HepG2 (cell line): Measurements from ENCODE around the gene MAST1. TPM values are rescaled to one million over a fixed set of nuclear protein-coding genes. Genes with fewer than 3 reads are reported as not detected.

ENCODE experiments used
- ESRRA ChIP-seq: sonication (generic); formaldehyde crosslinking; IDR thresholded peaks from 2 replicates; pipeline ENCODE4 v1.5.1; 2020; ENCODE audit warnings: mild to moderate bottlenecking, low read depth, missing genetic modification reagents
- EZH2 ChIP-seq: conservative IDR thresholded peaks from 2 replicates; pipeline ENCODE4 v1.6.1; 2012; ENCODE audit warnings: mild to moderate bottlenecking, low read depth, low read length, moderate library complexity
- FLYWCH1 ChIP-seq: sonication (generic); formaldehyde crosslinking; IDR thresholded peaks from 2 replicates; pipeline ENCODE4 v1.8.1; 2023; ENCODE audit warnings: mild to moderate bottlenecking, missing genetic modification reagents
- FOXO4 ChIP-seq: sonication (generic); formaldehyde crosslinking; conservative IDR thresholded peaks from 2 replicates; pipeline ENCODE4 v1.8.1; 2023; ENCODE audit warnings: missing genetic modification reagents
- HMGXB4 ChIP-seq, 2 experiments: sonication (generic) in 1 of 2; formaldehyde crosslinking in 1 of 2; IDR thresholded peaks; 2 replicates each; pipeline versions ENCODE4 v1.4.0 to v1.6.1; 2018 to 2020; ENCODE audit warnings: missing genetic modification reagents in 2 of 2, borderline replicate concordance in 1 of 2, low read depth in 1 of 2, mild to moderate bottlenecking in 1 of 2, missing biosample characterization in 1 of 2
- HNRNPK ChIP-seq: fragments of 200-400 bp; formaldehyde crosslinking; IDR thresholded peaks from 2 replicates; pipeline ENCODE4 v1.6.1; 2018; ENCODE audit warnings: low read length, low read depth, moderate library complexity, mild to moderate bottlenecking; ENCODE audit not compliant: poor library complexity, severe bottlenecking
- KAT8 ChIP-seq: IDR thresholded peaks from 2 replicates; pipeline ENCODE4 v1.6.1; 2016; ENCODE audit warnings: missing genetic modification reagents, missing compliant biosample characterization
- NAIF1 ChIP-seq: sonication (generic); formaldehyde crosslinking; IDR thresholded peaks from 2 replicates; pipeline ENCODE4 v1.5.0; 2020; ENCODE audit warnings: mild to moderate bottlenecking, missing genetic modification reagents, borderline replicate concordance
- RARA ChIP-seq: IDR thresholded peaks from 2 replicates; pipeline ENCODE4 v1.6.1; 2016; ENCODE audit warnings: missing genetic modification reagents, missing compliant biosample characterization
- REPIN1 ChIP-seq: sonication (generic); formaldehyde crosslinking; IDR thresholded peaks from 2 replicates; pipeline ENCODE4 v1.8.0; 2022; ENCODE audit warnings: missing genetic modification reagents, low read depth, mild to moderate bottlenecking, borderline replicate concordance
- TRAFD1 ChIP-seq: sonication (generic); formaldehyde crosslinking; IDR thresholded peaks from 2 replicates; pipeline ENCODE4 v1.5.1; 2020; ENCODE audit warnings: missing genetic modification reagents, mild to moderate bottlenecking, borderline replicate concordance
- ZBTB44 ChIP-seq: sonication (generic); formaldehyde crosslinking; IDR thresholded peaks from 2 replicates; pipeline ENCODE4 v1.4.0; 2020; ENCODE audit warnings: missing genetic modification reagents
- ZFYVE20 ChIP-seq: sonication (generic); formaldehyde crosslinking; IDR thresholded peaks from 2 replicates; pipeline ENCODE4 v1.8.0; 2023; ENCODE audit warnings: low read depth, mild to moderate bottlenecking, moderate library complexity, missing genetic modification reagents, borderline replicate concordance
- ZHX1 ChIP-seq: sonication (generic); formaldehyde crosslinking; IDR thresholded peaks from 2 replicates; pipeline ENCODE4 v1.8.1; 2022; ENCODE audit warnings: low read depth, mild to moderate bottlenecking, missing genetic modification reagents
- ZNF17 ChIP-seq: sonication (generic); formaldehyde crosslinking; IDR thresholded peaks from 2 replicates; pipeline ENCODE4 v1.5.0; 2020; ENCODE audit warnings: mild to moderate bottlenecking, missing genetic modification reagents
- ZNF232 ChIP-seq: sonication (generic); formaldehyde crosslinking; IDR thresholded peaks from 2 replicates; pipeline ENCODE4 v1.4.0; 2020; ENCODE audit warnings: missing genetic modification reagents, borderline replicate concordance
- ZNF251 ChIP-seq: sonication (generic); formaldehyde crosslinking; IDR thresholded peaks from 2 replicates; pipeline ENCODE4 v1.9.0; 2021; ENCODE audit warnings: mild to moderate bottlenecking, missing genetic modification reagents
- ZNF317 ChIP-seq: sonication (generic); formaldehyde crosslinking; IDR thresholded peaks from 2 replicates; pipeline ENCODE4 v1.5.0; 2020; ENCODE audit warnings: mild to moderate bottlenecking, missing genetic modification reagents
- polyA plus RNA-seq, 8 experiments: library from polyadenylated mRNA; depleted of rRNA in 3 of 8; stranded (reverse) in 7 of 8; unstranded in 1 of 8; fragments of >200 nt; fragmentation: Illumina TruSeq in 4 of 8; extraction: Trizol in 4 of 8; gene quantifications; 2 replicates each; pipeline versions ENCODE4 v1.2.1 to v1.2.3, GENCODE V29; 2011 to 2016; ENCODE audit warnings: low read depth in 4 of 8, missing spikeins in 1 of 8, mixed read lengths in 1 of 8; ENCODE audit not compliant: insufficient read depth in 1 of 8
- total RNA-seq, 5 experiments: library from RNA; depleted of rRNA; stranded (reverse); fragments of >200 nt; fragmentation: Illumina TruSeq; extraction: Trizol; gene quantifications; 2 replicates each; pipeline ENCODE4 v1.2.3, GENCODE V29; 2016; ENCODE audit warnings: low read depth in 1 of 5

Gene MAST1
- total and polyA plus RNA-seq, 2 of the 13 experiments (the other 11 are each of a cell fraction or from before 2014, with no cell fraction given) = 0.73 to 4.7 TPM

GRCh38 chr19:12801466-12802266 lies 36.6 kb upstream of the MAST1 start, which contains the start of the genes PRDX2 and THSD8 (continued):
- TF ChIP-seq ZBTB44 (CRISPR knock-in tag) = 0 out of 2 replicates have a peak, but pooled peaks have one; percentile 65
- peak; percentile 31; the same call in 1 of the 2 replicates for TF ChIP-seq ESRRA
- TF ChIP-seq NAIF1 (CRISPR knock-in tag) = peak; percentile 86; the same call in 1 of the 2 replicates
- TF ChIP-seq HMGXB4 (CRISPR knock-in tag; IDR thresholded peaks at IDR 0.05; ENCODE audit: borderline replicate concordance in 1 of 2, low read depth in 1 of 2) = peak; percentile 64 to 93
- TF ChIP-seq HNRNPK = peak; percentile 28
- no peak; the same call in 1 of the 2 replicates for TF ChIP-seq REPIN1 (CRISPR knock-in tag)
- no peak for TF ChIP-seq ZNF317 (CRISPR knock-in tag)
- TF ChIP-seq KAT8 (CRISPR knock-in tag) = peak; percentile 79
- TF ChIP-seq RARA (CRISPR knock-in tag) = no peak; the same call in 1 of the 2 replicates
- TF ChIP-seq ZHX1 = peak; percentile 23; the same call in 1 of the 2 replicates
- no peak for TF ChIP-seq ZNF251 (CRISPR knock-in tag)
- no peak for TF ChIP-seq EZH2
- no peak for TF ChIP-seq ZNF17 (CRISPR knock-in tag)
- peak; percentile 90; the same call in 1 of the 2 replicates for TF ChIP-seq ZFYVE20 (CRISPR knock-in tag)
- TF ChIP-seq TRAFD1 (CRISPR knock-in tag) = peak; percentile 78; the same call in 1 of the 2 replicates
- peak; percentile 98; the same call in 1 of the 2 replicates for TF ChIP-seq FOXO4 (CRISPR knock-in tag)
- TF ChIP-seq FLYWCH1 = no peak
- TF ChIP-seq ZNF232 (CRISPR knock-in tag) = no peak
